Uterus (tissue), 2 donors: ENCODE data around the gene SAMD4A.

Experiments
- POLR2A ChIP-seq, 2 donors: fragments of 450-650 bp; IDR thresholded peaks; one replicate each; pipeline ENCODE4 v1.6.1; 2016; ENCODE audit warnings: antibody characterized with exemption in 2 of 2, mild to moderate bottlenecking in 1 of 2, moderate library complexity in 1 of 2
- TF ChIP-seq, protein P1 (sequence below), 4 experiments: fragments of 200-600 bp in 2 of 4; fragments of 450-650 bp in 2 of 4; sonication (generic) in 2 of 4; IDR thresholded peaks; one replicate each; pipeline ENCODE4 v1.5.1; 2016 to 2019; ENCODE audit warnings: antibody characterized with exemption in 4 of 4, mild to moderate bottlenecking in 2 of 4, moderate library complexity in 1 of 4

DNA sequence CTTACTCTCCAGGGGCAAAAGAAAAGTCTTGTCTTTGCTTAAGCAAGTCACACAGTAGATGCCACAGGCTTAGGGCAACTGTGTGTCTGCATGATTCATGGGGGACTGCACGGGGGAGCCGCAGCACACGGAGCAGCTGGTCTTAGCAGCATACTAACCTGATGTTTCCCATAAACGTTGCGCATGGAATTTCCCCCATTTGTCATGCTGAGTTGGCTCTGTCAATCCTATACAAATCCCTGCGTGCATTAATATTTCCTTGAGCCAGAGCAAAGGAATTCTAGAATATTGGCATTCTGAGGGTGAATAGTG, 71.2 kb downstream of the SAMD4A start:
- TF ChIP-seq POLR2A (IDR thresholded peaks at IDR 0.05): no peak
- TF ChIP-seq, protein P1, sequence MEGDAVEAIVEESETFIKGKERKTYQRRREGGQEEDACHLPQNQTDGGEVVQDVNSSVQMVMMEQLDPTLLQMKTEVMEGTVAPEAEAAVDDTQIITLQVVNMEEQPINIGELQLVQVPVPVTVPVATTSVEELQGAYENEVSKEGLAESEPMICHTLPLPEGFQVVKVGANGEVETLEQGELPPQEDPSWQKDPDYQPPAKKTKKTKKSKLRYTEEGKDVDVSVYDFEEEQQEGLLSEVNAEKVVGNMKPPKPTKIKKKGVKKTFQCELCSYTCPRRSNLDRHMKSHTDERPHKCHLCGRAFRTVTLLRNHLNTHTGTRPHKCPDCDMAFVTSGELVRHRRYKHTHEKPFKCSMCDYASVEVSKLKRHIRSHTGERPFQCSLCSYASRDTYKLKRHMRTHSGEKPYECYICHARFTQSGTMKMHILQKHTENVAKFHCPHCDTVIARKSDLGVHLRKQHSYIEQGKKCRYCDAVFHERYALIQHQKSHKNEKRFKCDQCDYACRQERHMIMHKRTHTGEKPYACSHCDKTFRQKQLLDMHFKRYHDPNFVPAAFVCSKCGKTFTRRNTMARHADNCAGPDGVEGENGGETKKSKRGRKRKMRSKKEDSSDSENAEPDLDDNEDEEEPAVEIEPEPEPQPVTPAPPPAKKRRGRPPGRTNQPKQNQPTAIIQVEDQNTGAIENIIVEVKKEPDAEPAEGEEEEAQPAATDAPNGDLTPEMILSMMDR (IDR thresholded peaks at IDR 0.05): no peak
